Heart left ventricle (tissue), 16 donors: ENCODE measurements around the gene TRAFD1. TPM values are rescaled to one million over a fixed set of nuclear protein-coding genes. Genes with fewer than 3 reads are reported as not detected.

Source experiments
- ATAC-seq, 4 donors: fragments of 200-7000 bp; cut with Tn5 transposase; one replicate each; pipeline ENCODE4 v1.9.1; 2020 to 2022; ENCODE audit warnings: moderate library complexity in 4 of 4, mild to moderate bottlenecking in 3 of 4, moderate number of reproducible peaks in 1 of 4
- DNase-seq, 5 donors: peaks; one replicate each; pipeline ENCODE4 v3.0.0-alpha.2; 2020
- H3K27ac ChIP-seq, 12 donors: fragments of 200-600 bp; sonication (generic) in 4 of 12; one replicate each; pipeline versions ENCODE4 v1.5.0 to v1.8.0; 2016 to 2022; ENCODE audit warnings: mild to moderate bottlenecking in 2 of 12
- H3K27me3 ChIP-seq, 9 donors: fragments of 200-600 bp; sonication (generic) in 2 of 9; one replicate each; pipeline versions ENCODE4 v1.5.1 to v1.8.0; 2016 to 2022; ENCODE audit warnings: mild to moderate bottlenecking in 3 of 9
- H3K36me3 ChIP-seq, 9 donors: fragments of 200-600 bp; sonication (generic) in 2 of 9; one replicate each; pipeline versions ENCODE4 v1.5.0 to v1.8.0; 2018 to 2022; ENCODE audit warnings: mild to moderate bottlenecking in 2 of 9
- H3K4me1 ChIP-seq, 12 donors: fragments of 200-600 bp; sonication (generic) in 4 of 12; one replicate each; pipeline versions ENCODE4 v1.5.0 to v1.8.0; 2016 to 2022; ENCODE audit warnings: mild to moderate bottlenecking in 3 of 12
- H3K4me3 ChIP-seq, 12 donors: fragments of 200-600 bp; sonication (generic) in 4 of 12; one replicate each; pipeline versions ENCODE4 v1.5.0 to v1.8.0; 2017 to 2022; ENCODE audit warnings: mild to moderate bottlenecking in 9 of 12, moderate library complexity in 4 of 12
- H3K9me3 ChIP-seq, 12 donors: fragments of 200-600 bp; sonication (generic) in 4 of 12; one replicate each; pipeline versions ENCODE4 v1.5.0 to v1.8.0; 2016 to 2022; ENCODE audit warnings: mild to moderate bottlenecking in 1 of 12
- POLR2A ChIP-seq, 2 donors: fragments of 450-650 bp; IDR thresholded peaks; one replicate each; pipeline ENCODE4 v1.6.1; 2017; ENCODE audit warnings: antibody characterized with exemption in 2 of 2, mild to moderate bottlenecking in 2 of 2, moderate library complexity in 2 of 2
- WGBS, 4 donors: extraction: QIAGEN DNeasy Blood & Tissue Kit in 2 of 4; methylation state at CpG; one replicate each; pipeline versions ENCODE4 v1.1.5 to v1.1.7; 2013 to 2018; 5-methylcytosine and 5-hydroxymethylcytosine counted together
- intact Hi-C, 10 donors: fragments of 100-400 bp; cut with DNase I; formaldehyde crosslinking; loops; one replicate each; pipeline versions ENCODE4 v1.11.1 to v1.14.2; 2022
- polyA plus RNA-seq, 2 donors: library from polyadenylated mRNA; stranded (reverse); fragments of 200-250 nt; gene quantifications; one replicate each; pipeline ENCODE4 v1.2.3, GENCODE V29; 2013
- total RNA-seq, 9 donors: library from RNA; depleted of rRNA in 2 of 9; stranded (reverse); fragments of >200 nt in 2 of 9; fragmentation: NEBNext Ultra II Directional in 3 of 9; extraction: Animal tissue kit (Norgen Biotek cat#: 25700) in 3 of 9; gene quantifications; one replicate each; pipeline versions ENCODE4 v1.1.0 to v1.2.4, GENCODE V29; 2016 to 2023
- TF ChIP-seq, protein P1 (sequence below), 12 donors: fragments of 200-600 bp; sonication (generic) in 4 of 12; IDR thresholded peaks; one replicate each; pipeline versions ENCODE4 v1.5.0 to v1.8.0; 2018 to 2022; ENCODE audit warnings: antibody characterized with exemption in 12 of 12, mild to moderate bottlenecking in 5 of 12
- donor health status: ischemic (EF 13 %, LVEDD 7.1; RV severe dilation, severe dysfunction).
- donor health status: healthy with polysubstance abuse.
- donor health status: DM: no; HTN: yes; CAD: no.
- donor health status: DM: no; HTN: no; CAD: no.
- donor health status: ischemic (EF 25% LVEDD 6.9; RV normal size, moderate dysfunction).
- donor health status: ischemic (EF 25% LVEDD 5.7; RV mildly dilated, moderate dysfunction).
- donor health status: healthy.
- donor health status: DM: yes; HTN: yes; CAD: no.
- donor health status: ischemic (EF 35%, LVEDD 5.7; RV mildly dilated, moderate dysfunction).
- donor health status: nonischemic (EF 11% LVEDD 7.7; RV severe dilation, severe dysfunction).
- donor health status: DM: yes; HTN: yes; CAD: no.
- donor health status: PGD.
- donor health status: ischemic (EF 29% LVEDD 5.4; RV normal size, mild dysfunction).
- donor health status: nonischemic (EF 23%, LVEDD 6.1; RV moderate dilation, normal function).

TRAFD1 gene
- total and polyA plus RNA-seq, 11 donors, result 6.7 to 84.7 (median 22.7) TPM

DNA sequence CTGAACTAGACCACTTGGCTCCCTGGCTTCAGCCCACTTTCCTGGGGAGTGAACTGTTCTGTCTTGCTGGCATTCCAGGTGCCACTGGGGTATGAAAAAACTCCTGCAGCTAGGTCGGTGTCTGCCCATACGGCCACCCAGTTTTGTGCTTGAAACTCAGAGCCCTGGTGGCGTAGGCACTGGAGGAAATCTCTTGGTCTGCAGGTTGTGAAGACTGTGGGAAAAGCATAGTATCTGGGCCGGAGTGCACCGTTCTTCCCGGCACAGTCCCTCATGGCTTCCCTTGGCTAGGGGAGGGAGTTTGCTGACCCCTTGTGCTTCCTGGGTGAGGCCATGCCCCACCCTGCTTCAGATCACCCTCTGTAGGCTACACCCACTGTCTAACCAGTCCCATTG, 33.8 kb downstream of the TRAFD1 start:
- Histone ChIP-seq H3K4me1 (no peaks in the 10 kb centered on the region), H3K27ac (no peak overlapping the region), H3K36me3 (peaks cover 0 to 84% (median 62%) of the 10 kb centered on the region in 9 donors), H3K9me3 (peaks cover 0 to 22% (median 0%) of the 10 kb centered on the region in 12 donors), H3K4me3 (no peak overlapping the region), H3K27me3 (no peaks in the 10 kb centered on the region)
- TF ChIP-seq POLR2A (IDR thresholded peaks at IDR 0.05), result no peak
- WGBS, 4 donors, result 92 to 100% (median 97%) methylated on average over 6 of the region's 6 CpGs
- no peak for ATAC-seq
- intact Hi-C loops, result no loop called here
- DNase-seq, result no peak

DNA sequence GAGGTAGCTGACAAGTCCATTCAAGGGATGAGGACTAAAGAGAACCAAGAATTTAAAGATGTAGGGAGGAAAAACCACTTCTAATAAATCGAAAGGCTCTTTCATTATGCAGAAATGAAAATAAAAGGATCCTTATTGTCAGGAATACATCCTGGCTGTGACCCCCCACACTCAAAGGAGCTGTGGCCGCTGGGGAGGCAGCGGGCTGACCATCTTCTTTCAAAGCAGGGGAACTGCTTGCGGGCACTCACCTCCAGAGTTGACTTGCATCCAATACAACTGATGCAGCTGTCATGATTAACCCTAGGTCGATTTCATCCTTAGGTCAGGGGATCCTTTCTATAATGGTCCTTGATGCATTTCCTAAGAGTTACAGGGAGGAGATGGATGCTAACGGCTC, 35.3 kb downstream of the TRAFD1 start:
- intact Hi-C loops, result no loop called here
- TF ChIP-seq, protein P1, sequence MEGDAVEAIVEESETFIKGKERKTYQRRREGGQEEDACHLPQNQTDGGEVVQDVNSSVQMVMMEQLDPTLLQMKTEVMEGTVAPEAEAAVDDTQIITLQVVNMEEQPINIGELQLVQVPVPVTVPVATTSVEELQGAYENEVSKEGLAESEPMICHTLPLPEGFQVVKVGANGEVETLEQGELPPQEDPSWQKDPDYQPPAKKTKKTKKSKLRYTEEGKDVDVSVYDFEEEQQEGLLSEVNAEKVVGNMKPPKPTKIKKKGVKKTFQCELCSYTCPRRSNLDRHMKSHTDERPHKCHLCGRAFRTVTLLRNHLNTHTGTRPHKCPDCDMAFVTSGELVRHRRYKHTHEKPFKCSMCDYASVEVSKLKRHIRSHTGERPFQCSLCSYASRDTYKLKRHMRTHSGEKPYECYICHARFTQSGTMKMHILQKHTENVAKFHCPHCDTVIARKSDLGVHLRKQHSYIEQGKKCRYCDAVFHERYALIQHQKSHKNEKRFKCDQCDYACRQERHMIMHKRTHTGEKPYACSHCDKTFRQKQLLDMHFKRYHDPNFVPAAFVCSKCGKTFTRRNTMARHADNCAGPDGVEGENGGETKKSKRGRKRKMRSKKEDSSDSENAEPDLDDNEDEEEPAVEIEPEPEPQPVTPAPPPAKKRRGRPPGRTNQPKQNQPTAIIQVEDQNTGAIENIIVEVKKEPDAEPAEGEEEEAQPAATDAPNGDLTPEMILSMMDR (IDR thresholded peaks at IDR 0.05), result no peak
- TF ChIP-seq POLR2A (IDR thresholded peaks at IDR 0.05), result no peak
- peaks cover 0 to 75% (median 59%) of the 10 kb centered on the region in 9 donors for H3K36me3 ChIP-seq
- ATAC-seq, result no peak
- H3K9me3 ChIP-seq, result peaks cover 0 to 21% (median 0%) of the 10 kb centered on the region in 12 donors
- H3K27ac ChIP-seq, result no peak overlapping the region
- H3K4me1 ChIP-seq, result no peaks in the 10 kb centered on the region
- 92 to 95% (median 94%) methylated on average over 6 of the region's 6 CpGs for WGBS, 4 donors
- no peaks in the 10 kb centered on the region for H3K27me3 ChIP-seq
- no peak overlapping the region for H3K4me3 ChIP-seq
- no peak for DNase-seq

DNA sequence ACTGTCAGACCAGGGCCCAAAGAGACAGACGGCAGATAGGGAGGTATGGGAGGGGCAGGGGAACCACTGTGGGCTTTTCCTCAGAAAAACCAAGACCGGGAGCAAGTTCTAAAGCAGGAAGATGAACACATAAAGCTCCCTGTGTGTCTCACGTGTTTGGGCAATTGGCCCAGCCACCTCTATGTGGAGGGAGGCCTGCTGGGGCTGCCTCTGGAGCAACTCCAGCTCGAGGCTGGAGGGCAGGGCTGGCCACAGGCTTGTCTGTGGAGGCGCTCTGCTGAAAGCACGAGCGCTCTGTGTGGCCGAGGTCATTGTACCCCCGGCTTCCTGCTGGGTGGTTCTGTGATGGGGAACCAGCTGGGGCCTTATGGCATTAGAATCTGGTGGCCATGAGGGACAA, 36.4 kb downstream of the TRAFD1 start:
- Histone ChIP-seq H3K36me3 (peaks cover 0 to 74% (median 59%) of the 10 kb centered on the region in 9 donors), H3K27ac (no peak overlapping the region), H3K4me1 (no peaks in the 10 kb centered on the region), H3K27me3 (no peaks in the 10 kb centered on the region), H3K9me3 (peaks cover 0 to 14% (median 0%) of the 10 kb centered on the region in 12 donors), H3K4me3 (no peak overlapping the region)
- no peak for TF ChIP-seq POLR2A (IDR thresholded peaks at IDR 0.05)
- TF ChIP-seq, protein P1 (IDR thresholded peaks at IDR 0.05), result no peak
- WGBS, 4 donors, result 70 to 83% (median 79%) methylated on average over 9 of the region's 9 CpGs
- intact Hi-C loops, result no loop called here
- DNase-seq (no peak), ATAC-seq (peak in 3 of 4 donors; percentile 51 to 66 (median 60))

DNA sequence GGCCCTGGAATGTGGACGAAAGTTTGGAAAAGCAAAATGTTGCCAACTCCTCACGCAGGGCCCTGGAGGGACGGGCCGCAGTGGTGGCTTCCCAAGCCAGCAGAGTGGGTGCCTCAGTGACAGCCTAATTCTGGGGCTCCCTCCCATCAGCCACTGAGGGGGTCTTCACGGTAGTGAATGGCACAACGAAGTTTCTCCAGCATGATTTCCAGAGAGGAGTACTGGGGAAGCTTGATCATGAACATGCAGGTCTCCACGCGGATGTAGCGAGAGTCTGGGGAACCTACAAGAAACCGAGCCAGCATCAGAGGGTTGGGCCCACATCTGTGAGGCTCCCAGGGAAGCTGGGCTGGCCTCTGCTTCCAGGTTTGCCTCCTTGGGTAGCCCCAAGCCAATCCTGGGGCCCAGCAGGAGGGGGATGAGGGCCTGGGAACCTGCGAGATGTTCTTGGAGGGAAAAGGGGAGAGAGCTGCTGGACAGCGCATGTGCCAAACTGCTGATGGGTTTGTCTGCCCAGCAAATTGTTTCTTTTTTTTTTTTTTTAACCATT, 37.0 kb downstream of the TRAFD1 start:
- intact Hi-C loops, result no loop called here

More for the DNA sequence above, 37.0 kb downstream of the TRAFD1 start:
- no peaks in the 10 kb centered on the region for H3K27me3 ChIP-seq
- TF ChIP-seq, protein P1 (IDR thresholded peaks at IDR 0.05), result no peak
- no peak for TF ChIP-seq POLR2A (IDR thresholded peaks at IDR 0.05)
- 95 to 98% (median 97%) methylated on average over 11 to 12 of the region's 12 CpGs for WGBS, 4 donors
- DNase-seq, result peak in 1 of 5 donors; percentile 37
- no peaks in the 10 kb centered on the region for H3K4me1 ChIP-seq
- no peak overlapping the region for H3K4me3 ChIP-seq
- ATAC-seq, result no peak
- peaks cover 0 to 10% (median 0%) of the 10 kb centered on the region in 12 donors for H3K9me3 ChIP-seq
- peaks cover 0 to 73% (median 59%) of the 10 kb centered on the region in 9 donors for H3K36me3 ChIP-seq
- no peak overlapping the region for H3K27ac ChIP-seq
